Spleen (tissue), 11 donors: ENCODE data around the gene SLC25A48. TPM values are rescaled to one million over a fixed set of nuclear protein-coding genes. Genes with fewer than 3 reads are reported as not detected.

Experiments used
- DNase-seq: peaks from one replicate; pipeline ENCODE4 v3.0.0-alpha.2; 2020
- H3K27ac ChIP-seq, 8 donors: fragments of 200-600 bp; sonication (generic) in 7 of 8; 1 replicate in 4 of 8; 2 replicates in 4 of 8; pipeline versions ENCODE4 v1.5.0 to v1.8.0; 2016 to 2021; ENCODE audit warnings: inconsistent platforms in 4 of 8, mild to moderate bottlenecking in 4 of 8, moderate library complexity in 1 of 8
- H3K27me3 ChIP-seq, 7 donors: fragments of 200-600 bp; sonication (generic) in 6 of 7; replicated peaks in 1 of 7; 1 replicate in 4 of 7; 2 replicates in 3 of 7; pipeline versions ENCODE4 v1.5.0 to v1.8.0; 2016 to 2021; ENCODE audit warnings: inconsistent platforms in 3 of 7, mild to moderate bottlenecking in 1 of 7
- H3K36me3 ChIP-seq, 6 donors: fragments of 200-600 bp; sonication (generic) in 5 of 6; 1 replicate in 4 of 6; 2 replicates in 2 of 6; pipeline versions ENCODE4 v1.5.0 to v1.8.0; 2016 to 2021; ENCODE audit warnings: inconsistent platforms in 2 of 6
- H3K4me1 ChIP-seq, 6 donors: fragments of 200-600 bp; sonication (generic) in 5 of 6; 1 replicate in 3 of 6; 2 replicates in 3 of 6; pipeline versions ENCODE4 v1.5.0 to v1.8.0; 2016 to 2021; ENCODE audit warnings: inconsistent platforms in 3 of 6
- H3K4me3 ChIP-seq, 8 donors: fragments of 200-600 bp; sonication (generic) in 7 of 8; 1 replicate in 4 of 8; 2 replicates in 4 of 8; pipeline versions ENCODE4 v1.5.0 to v1.8.0; 2016 to 2021; ENCODE audit warnings: inconsistent platforms in 4 of 8, mild to moderate bottlenecking in 4 of 8, moderate library complexity in 2 of 8
- H3K9me3 ChIP-seq, 8 donors: fragments of 200-600 bp; sonication (generic) in 7 of 8; 1 replicate in 4 of 8; 2 replicates in 4 of 8; pipeline versions ENCODE4 v1.5.0 to v1.8.0; 2016 to 2021; ENCODE audit warnings: inconsistent platforms in 4 of 8
- POLR2A ChIP-seq, 3 donors: fragments of 450-650 bp; IDR thresholded peaks; one replicate each; pipeline ENCODE4 v1.5.1; 2017; ENCODE audit warnings: antibody characterized with exemption in 3 of 3, mild to moderate bottlenecking in 1 of 3
- POLR2AphosphoS5 ChIP-seq, 3 donors: sonication (generic); formaldehyde crosslinking; IDR thresholded peaks; one replicate each; pipeline ENCODE4 v1.5.1; 2017; ENCODE audit warnings: antibody characterized with exemption in 3 of 3
- WGBS, 5 donors: extraction: QIAGEN DNeasy Blood & Tissue Kit in 3 of 5; methylation state at CpG; one replicate each; pipeline versions ENCODE4 v1.1.5 to v1.1.7; 2013 to 2018; 5-methylcytosine and 5-hydroxymethylcytosine counted together
- intact Hi-C: fragments of 100-400 bp; cut with DNase I; formaldehyde crosslinking; loops from one replicate; pipeline ENCODE4 v1.15.0; 2023; ENCODE audit warnings: low total_unique reads
- polyA plus RNA-seq, 3 donors: library from polyadenylated mRNA; stranded (reverse); fragments of 200-250 nt; gene quantifications; one replicate each; pipeline ENCODE4 v1.2.1, GENCODE V29; 2013
- total RNA-seq, 7 donors: library from RNA; depleted of rRNA in 3 of 7; stranded (reverse); fragments of >200 nt in 3 of 7; fragmentation: NEBNext Ultra II Directional in 4 of 7; extraction: Animal tissue kit (Norgen Biotek cat#: 25700) in 4 of 7; gene quantifications; one replicate each; pipeline versions ENCODE4 v1.1.0 to v1.2.1, GENCODE V29; 2016 to 2021
- TF ChIP-seq, protein P1 (sequence below), 11 experiments: fragments of 200-600 bp in 7 of 11; fragments of 450-650 bp in 4 of 11; sonication (generic) in 4 of 11; IDR thresholded peaks in 8 of 11; conservative IDR thresholded peaks in 3 of 11; 1 replicate in 7 of 11; 2 replicates in 4 of 11; pipeline versions ENCODE4 v1.4.0 to v1.8.0; 2016 to 2021; ENCODE audit warnings: antibody characterized with exemption in 11 of 11, inconsistent platforms in 4 of 11, mild to moderate bottlenecking in 1 of 11
- donor health status: healthy with polysubstance abuse.
- donor health status: DM: no; HTN: no; CAD: no; lungs with moderate emphysema.
- donor health status: DM: no; HTN: no; CAD: no.
- donor health status: Bipolar disorder and iron deficiency.
- donor health status: healthy.
- donor health status: DM: no; HTN: no; CAD: no.
- donor health status: DM: yes; HTN: yes; CAD: no.

SLC25A48 gene
- total and polyA plus RNA-seq, 10 donors: 0.06 to 0.66 (median 0.33) TPM; not detected in 7

DNA sequence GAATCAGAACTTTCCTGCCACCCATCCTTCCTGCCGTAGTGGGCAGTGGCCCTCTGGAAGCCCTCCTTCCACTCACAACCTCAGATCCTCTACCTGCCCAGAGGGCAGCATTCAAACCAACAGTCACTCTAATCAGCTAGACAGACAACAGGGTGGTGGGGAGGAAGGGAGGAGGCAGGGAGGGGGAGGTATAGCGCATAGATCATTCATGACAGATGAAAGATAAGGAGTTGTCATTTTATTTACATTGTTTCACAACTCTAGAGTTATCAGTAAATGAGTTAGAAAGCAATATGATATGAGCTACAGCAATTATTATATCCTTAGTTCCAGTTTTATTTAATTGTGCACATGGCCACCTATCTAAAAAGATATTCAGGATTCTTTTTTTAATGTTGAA lies 60.3 kb downstream of the SLC25A48 start:
- Histone ChIP-seq H3K27ac (no peak overlapping the region), H3K4me3 (no peak overlapping the region), H3K4me1 (no peaks in the 10 kb centered on the region), H3K36me3 (no peaks in the 10 kb centered on the region), H3K27me3 (peaks cover 0 to 49% (median 0%) of the 10 kb centered on the region in 7 donors), H3K9me3 (no peaks in the 10 kb centered on the region)
- intact Hi-C loops: no loop called here
- no peak for DNase-seq
- 64 to 87% (median 84%) methylated on average over 2 of the region's 2 CpGs for WGBS, 5 donors
- TF ChIP-seq, protein P1, sequence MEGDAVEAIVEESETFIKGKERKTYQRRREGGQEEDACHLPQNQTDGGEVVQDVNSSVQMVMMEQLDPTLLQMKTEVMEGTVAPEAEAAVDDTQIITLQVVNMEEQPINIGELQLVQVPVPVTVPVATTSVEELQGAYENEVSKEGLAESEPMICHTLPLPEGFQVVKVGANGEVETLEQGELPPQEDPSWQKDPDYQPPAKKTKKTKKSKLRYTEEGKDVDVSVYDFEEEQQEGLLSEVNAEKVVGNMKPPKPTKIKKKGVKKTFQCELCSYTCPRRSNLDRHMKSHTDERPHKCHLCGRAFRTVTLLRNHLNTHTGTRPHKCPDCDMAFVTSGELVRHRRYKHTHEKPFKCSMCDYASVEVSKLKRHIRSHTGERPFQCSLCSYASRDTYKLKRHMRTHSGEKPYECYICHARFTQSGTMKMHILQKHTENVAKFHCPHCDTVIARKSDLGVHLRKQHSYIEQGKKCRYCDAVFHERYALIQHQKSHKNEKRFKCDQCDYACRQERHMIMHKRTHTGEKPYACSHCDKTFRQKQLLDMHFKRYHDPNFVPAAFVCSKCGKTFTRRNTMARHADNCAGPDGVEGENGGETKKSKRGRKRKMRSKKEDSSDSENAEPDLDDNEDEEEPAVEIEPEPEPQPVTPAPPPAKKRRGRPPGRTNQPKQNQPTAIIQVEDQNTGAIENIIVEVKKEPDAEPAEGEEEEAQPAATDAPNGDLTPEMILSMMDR (IDR thresholded peaks at IDR 0.05 in 8 of 11, conservative IDR thresholded peaks at IDR 0.05 in 3 of 11): no peak
- TF ChIP-seq POLR2AphosphoS5 (IDR thresholded peaks at IDR 0.05): no peak
- no peak for TF ChIP-seq POLR2A (IDR thresholded peaks at IDR 0.05)

DNA sequence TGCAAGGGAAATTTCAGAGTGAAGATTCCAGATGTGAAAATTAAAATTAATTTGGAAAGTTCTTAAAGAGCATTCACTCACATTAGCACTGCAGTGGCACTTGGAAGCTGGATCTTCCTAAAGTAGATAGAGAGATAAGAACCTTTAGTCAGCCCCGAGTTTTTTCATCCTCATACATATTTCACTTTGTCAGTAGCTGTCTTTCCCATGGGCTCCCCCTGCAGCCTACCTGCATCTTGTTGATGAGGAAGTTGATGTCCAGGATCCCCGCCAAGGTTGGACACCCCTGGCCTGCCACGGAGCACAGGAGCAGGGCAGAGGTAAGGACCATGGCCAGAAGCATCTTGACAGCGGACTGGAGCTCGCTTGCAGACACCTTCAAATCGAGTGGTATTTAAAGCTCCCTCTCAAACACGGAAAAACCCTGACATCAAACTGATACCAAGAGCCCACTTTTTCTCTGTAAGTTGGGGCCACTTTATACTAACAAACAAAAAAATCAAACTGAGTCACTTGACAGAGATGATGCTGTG lies 61.1 kb downstream of the SLC25A48 start, which contains the start of gene IL9:
Gene IL9, minus strand, starts transcription at position 368 of the 533 bp plus-strand sequence. Its CDS starts 25 bp downstream, at position 343.
- DNase-seq: no peak
- intact Hi-C loops: no loop called here
- WGBS, 5 donors: 50 to 55% (median 52%) methylated on average over 7 of the region's 7 CpGs
- Histone ChIP-seq H3K9me3 (no peaks in the 10 kb centered on the region), H3K36me3 (no peaks in the 10 kb centered on the region), H3K27me3 (peaks cover 0 to 49% (median 0%) of the 10 kb centered on the region in 7 donors), H3K27ac (no peak within 1 kb of the TSS), H3K4me3 (no peak within 1 kb of the TSS), H3K4me1 (no peaks in the 10 kb centered on the region)
- TF ChIP-seq, protein P1 (IDR thresholded peaks at IDR 0.05 in 8 of 11, conservative IDR thresholded peaks at IDR 0.05 in 3 of 11): no peak
- TF ChIP-seq POLR2AphosphoS5 (IDR thresholded peaks at IDR 0.05): no peak
- TF ChIP-seq POLR2A (IDR thresholded peaks at IDR 0.05): no peak

DNA sequence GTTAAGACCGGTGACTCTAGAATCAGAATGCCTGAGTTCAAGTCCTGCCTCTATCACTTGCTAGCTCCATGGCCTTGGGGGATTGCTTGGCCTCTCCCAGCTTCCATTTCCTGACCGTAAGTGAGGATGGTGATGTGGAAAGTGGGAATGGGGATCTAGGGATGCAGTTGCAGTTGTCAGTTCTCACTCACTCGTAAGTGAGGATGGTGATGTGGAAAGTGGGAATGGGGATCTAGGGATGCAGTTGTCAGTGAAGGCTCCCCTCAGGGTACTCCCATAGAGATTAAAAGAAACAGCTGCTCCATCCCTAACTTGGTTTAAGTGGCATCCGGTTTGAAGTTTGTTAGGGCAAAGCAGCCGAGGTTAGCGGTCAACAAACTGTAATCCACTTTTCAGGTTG lies 64.2 kb downstream of the SLC25A48 start:
- no peaks in the 10 kb centered on the region for H3K9me3 ChIP-seq
- H3K4me3 ChIP-seq: no peak overlapping the region
- TF ChIP-seq, protein P1 (IDR thresholded peaks at IDR 0.05 in 8 of 11, conservative IDR thresholded peaks at IDR 0.05 in 3 of 11): no peak
- peaks cover 0 to 71% (median 0%) of the 10 kb centered on the region in 7 donors for H3K27me3 ChIP-seq
- no peak for DNase-seq
- no peaks in the 10 kb centered on the region for H3K36me3 ChIP-seq
- no peaks in the 10 kb centered on the region for H3K4me1 ChIP-seq
- intact Hi-C loops: no loop called here
- 80 to 85% (median 83%) methylated on average over 6 of the region's 6 CpGs for WGBS, 5 donors
- H3K27ac ChIP-seq: no peak overlapping the region

DNA sequence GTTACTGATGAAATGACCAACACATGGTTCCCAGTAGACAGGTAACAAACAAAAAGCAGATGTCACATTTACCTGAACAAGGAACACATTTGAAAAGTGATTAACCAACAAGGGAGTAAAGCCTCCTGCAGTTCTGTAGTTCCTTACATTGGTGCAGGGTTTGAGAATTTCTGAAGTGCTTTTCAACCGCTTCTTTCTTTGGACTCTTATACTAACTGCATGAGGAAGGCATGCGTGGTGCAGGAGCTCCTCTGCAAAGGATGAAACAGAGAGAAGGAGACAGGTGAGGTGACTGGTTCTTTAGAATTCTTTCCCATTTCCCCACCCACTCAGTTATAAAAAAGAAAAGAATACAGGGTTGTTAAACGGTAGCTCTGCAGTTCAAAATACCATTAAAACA lies 65.8 kb downstream of the SLC25A48 start:
- DNase-seq: no peak
- WGBS, 5 donors: 68 to 77% (median 74%) methylated on average over 3 of the region's 3 CpGs
- H3K9me3 ChIP-seq: no peaks in the 10 kb centered on the region
- H3K4me1 ChIP-seq: no peaks in the 10 kb centered on the region
- TF ChIP-seq POLR2AphosphoS5 (IDR thresholded peaks at IDR 0.05) (no peak), POLR2A (IDR thresholded peaks at IDR 0.05) (no peak)
- TF ChIP-seq, protein P1 (IDR thresholded peaks at IDR 0.05 in 8 of 11, conservative IDR thresholded peaks at IDR 0.05 in 3 of 11): no peak
- intact Hi-C loops: no loop called here
- no peak overlapping the region for H3K4me3 ChIP-seq
- no peak overlapping the region for H3K27ac ChIP-seq
- peaks cover 0 to 63% (median 0%) of the 10 kb centered on the region in 7 donors for H3K27me3 ChIP-seq
- H3K36me3 ChIP-seq: no peaks in the 10 kb centered on the region
